Measurements from ENCODE around the gene MAGI2.
A peak's percentile ranks its signal among the peaks of the same experiment; 100 is the strongest.

Gene MAGI2

DNA sequence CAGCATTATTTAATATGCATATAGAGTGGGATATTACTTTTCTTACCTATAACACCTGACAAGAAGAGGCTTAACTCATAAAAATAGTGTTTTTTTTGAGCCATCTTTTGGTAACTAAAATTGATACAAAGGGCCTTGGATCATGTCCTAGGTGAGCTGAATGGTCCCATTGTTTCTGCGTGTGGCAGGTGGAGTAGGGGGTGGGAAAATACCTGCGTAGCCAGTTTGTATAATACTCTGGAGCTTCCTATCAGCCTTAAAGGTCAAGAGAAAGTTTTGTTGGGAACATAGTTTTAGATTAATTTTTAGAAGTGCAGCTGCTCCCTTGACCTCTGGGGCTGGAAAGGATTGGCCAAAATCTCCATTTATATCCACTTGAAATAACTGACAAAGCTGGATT lies 1410.3 kb downstream of the MAGI2 start:
- no peak for DNase-seq

DNA sequence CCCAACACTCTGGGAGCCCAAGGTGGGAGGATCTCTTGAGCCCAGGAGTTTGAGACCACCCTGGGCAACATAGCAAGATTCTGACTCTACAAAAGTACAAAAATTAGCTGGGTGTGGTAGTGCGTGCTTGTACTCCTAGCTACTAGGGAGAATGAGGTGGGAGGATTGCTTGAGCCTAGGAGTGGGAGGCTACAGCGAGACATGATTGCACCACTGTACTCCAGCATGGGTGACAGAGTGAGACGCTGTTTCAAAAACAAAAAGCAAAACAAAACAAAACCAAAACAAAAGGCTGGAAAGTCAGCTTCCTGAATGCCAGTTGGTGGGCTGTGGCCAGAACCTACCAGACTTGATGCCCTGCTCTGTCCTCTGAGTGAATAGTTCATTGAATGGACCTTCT lies 1412.0 kb downstream of the MAGI2 start:
- DNase-seq, result no peak

DNA sequence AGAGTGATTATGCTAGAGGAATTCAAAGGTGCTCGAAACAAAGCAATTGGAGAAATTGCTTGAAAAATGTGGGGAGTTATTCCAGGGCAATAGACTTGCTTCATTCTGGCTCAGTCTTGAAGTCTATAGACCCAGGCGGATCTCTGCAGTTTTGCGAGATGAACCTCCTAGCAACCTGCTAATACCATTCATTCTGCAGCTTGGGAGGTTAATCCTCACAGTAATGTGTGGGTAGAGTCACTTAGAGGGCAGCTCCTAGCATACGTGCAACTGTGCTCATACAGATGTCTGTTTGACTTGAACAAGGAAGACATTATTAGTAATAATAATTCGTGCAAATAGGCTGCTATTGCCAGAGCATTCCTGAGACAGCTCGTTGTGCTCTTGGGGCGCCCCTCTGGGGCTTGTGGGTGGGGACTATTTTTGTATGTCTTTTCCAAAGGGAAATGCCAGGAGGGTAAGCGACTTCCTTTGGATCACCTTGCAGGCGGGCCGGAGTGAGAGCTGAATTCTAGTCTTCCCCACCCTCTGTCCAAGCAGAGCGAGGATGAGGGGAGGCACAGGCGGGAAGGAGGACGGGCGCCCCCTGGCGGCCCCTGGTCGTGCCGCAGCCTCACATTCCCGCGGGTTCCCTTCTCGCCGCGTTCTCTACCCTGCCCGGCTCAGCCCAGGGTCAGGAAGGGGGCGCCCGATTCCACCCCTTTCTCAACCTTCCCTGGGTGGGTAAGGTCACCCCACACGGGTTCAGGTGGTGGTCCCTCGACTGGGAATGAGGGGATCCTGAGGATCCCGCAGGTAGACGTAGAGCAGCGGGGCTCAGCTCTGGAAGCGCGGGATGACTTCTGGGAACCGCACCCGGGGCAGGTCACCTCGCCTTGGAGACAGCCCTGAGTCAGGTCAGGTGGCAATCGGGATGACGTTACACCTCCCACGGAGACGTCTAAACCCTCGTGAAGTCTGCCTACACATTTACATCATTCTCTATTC lies 1413.4 kb downstream of the MAGI2 start:
- DNase-seq, result no peak

DNA sequence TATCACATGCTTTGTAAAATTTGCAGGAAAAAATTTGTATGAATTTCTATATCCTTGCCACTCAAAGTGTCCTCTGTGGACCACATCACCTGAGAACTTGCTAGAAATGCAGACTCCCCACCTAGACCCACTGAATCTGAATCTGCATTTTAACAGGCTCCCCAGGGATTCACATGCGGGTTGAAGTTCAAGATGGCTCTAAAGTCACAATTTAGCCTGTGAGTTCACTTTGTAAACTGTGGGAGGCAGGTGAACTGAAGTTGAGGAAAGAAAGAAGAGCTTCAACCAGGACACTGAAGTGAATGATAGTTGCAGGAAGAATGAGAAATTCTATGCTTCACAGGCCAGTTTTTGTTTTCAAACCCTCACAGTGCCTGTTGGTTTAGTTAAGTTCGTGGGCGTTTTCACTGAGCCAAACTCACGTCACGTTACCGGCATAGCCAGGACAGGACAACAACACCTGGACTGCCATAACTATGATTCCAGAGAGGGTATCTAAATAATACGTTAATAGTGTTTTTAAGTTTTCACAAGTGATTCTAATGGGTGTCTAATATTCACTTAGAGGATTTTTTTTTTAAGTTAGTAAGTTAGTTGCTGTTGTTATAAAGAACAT lies 1414.9 kb downstream of the MAGI2 start:
- no peak for DNase-seq

DNA sequence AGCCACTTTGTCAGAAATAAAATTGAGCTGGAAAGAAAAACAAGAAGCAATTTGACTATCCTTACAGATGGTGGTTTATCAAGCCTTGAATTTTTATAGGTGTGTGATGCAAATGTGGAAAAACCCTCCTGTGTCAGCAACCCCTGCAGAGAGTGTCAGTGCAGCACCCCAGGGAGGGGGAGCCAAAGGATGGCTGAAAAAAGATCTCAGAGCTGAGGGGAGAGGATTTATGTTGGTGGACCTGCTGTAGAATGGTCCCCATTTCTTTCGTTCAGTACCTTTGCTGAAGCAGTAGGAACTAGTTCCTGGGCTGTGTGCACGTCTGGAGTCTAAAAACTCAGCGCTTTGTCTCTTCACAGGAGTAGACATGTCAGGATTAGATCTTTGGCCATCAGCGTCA lies 1415.9 kb downstream of the MAGI2 start:
- DNase-seq, result peak; percentile 47

DNA sequence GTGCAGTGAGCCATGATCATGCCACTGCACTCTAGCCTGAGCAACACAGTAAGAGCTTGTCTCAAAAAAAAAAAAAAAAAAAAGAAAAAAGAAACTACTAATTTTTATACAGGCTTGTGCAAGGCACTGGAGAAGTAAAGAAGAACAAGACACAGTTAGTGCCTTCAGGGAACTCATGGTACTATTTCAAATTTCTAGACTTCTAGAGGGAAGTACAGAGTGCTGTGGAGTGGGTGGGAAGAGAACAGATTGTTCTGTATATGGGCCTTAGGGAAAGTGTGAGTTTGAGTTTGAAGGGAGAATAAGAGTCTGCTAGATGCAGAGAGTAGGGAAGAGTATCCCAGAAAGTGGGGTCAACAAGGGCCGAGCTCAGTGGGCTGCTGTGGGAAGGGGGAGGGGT lies 1420.1 kb downstream of the MAGI2 start:
- DNase-seq, result no peak

DNA sequence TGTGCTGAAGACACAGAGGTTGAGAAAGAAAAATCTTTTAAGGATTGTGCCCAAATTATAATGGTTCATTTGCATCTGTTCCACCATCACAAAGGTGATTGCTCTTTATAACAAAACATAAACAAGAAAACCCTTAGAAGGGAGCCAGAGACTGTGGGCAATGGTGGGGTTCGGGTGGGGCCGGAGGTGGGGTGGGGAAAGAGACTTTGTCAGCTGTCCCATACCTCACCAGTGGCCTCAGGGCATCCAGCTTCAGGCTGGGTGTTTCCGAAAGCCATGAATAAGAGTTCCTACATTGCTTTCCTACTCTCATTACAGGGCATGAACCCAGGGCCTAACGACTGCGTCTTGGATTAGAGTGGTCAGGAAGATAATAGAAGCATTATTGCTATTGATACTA lies 1427.0 kb downstream of the MAGI2 start:
- DNase-seq, result no peak

DNA sequence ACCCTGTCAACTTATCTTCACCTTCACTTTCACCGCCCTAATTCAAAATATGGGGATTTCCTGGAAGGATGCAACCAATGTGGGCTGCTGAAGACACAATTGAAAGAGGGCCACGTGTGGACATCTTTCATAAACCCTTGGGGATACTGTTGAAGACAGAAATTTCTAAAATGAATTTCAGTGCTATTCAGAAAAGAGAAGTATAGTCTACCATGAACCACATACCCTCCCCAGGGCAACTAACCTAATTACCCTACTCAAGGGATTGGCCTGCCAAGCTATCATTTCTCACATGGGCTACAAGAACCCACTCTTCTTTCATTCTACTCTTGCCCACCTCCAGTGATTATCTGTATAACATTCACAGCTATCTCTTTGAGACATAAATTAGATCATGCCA lies 1428.9 kb downstream of the MAGI2 start:
- DNase-seq, result no peak

DNA sequence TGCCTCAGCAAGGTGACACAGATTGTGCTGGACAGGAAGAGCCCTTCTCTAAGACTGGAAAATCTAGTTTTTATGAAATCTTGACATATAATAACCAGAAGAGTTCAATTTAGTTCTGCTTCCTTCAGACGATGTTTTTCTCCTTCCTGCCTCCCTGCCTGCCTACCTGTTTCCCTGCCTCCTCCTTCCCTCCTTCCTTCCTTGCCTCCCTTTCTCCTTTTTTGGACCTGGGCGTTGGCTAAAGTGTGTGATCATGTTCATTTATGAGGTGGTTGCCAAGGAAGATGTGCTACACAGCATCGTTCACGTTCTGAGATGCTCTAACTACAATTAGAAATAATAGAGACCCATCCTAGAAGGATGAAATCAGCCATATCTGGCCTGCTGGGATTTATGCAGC lies 1430.3 kb downstream of the MAGI2 start:
- no peak for DNase-seq

DNA sequence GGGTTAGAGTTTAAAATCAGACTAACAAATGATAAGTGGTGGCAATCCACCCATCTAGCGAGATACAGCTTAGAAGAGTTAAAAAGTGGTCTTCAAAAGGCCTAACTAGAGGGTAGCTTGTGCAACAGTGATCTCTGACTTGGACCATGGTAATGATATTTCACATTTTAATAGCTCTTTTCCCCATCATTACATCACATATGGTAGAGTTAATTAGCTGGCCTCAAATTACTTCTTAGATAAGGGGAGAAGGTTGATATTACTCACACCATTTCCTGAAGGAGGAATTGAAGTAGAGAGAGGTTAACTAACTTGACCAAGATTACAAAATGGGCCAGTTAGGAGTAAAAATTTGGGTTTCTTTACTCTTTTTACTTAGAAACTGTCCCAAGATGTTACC lies 1431.3 kb downstream of the MAGI2 start:
- DNase-seq, result no peak

DNA sequence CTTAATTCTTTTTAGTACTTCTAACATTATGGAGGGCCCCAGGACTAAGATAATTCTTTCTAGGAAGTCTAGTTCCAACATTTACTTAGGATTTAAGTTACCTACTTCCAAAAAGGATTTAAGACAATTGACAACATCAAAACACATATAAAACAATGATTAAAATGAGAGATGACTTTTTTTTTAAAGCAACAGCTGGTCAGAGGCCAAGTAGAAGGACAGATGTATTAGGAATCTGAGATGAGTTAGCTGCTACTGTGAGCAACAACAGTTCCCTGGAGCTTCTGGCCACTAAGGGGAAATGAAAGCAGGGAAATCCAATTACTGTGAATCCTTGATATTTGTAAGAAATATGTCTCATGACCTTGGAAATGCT lies 1432.6 kb downstream of the MAGI2 start:
- peak; percentile 92 for DNase-seq

DNA sequence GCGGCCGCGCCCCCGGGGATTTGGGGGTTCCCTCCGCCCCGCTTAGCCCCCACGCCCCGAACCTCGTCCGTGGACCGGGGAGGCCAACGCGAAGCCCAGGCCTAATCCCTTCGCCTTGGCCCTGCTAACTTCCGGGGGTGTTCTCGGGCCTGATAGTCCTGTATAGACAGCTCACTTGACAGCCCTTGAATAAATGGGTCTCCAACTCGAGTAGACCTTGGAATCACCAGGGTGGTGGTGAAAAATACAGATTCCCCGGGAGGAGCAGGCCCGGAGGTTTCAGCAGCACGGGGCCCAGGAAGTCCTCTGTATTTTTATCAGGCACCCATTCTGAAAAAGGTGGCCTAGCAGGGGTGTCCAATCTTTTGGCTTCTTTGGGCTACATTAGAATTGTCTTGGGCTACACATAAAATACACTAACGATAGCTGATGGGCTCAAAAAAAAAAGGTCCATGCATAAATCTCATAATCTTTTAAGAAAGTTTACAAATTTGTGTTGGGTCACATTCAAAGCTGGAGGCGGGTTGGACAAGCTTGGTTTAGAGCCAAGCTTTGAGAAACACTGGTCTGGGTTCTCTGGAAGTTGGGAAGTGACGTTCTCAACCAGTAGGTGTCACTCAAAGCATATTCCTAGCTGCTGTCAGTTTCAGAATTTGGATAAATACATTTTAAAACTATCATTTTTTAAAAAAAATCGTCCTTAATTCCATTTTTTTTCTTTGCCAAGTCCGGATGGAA lies 1433.2 kb downstream of the MAGI2 start:
- DNase-seq, result peak; percentile 92

DNA sequence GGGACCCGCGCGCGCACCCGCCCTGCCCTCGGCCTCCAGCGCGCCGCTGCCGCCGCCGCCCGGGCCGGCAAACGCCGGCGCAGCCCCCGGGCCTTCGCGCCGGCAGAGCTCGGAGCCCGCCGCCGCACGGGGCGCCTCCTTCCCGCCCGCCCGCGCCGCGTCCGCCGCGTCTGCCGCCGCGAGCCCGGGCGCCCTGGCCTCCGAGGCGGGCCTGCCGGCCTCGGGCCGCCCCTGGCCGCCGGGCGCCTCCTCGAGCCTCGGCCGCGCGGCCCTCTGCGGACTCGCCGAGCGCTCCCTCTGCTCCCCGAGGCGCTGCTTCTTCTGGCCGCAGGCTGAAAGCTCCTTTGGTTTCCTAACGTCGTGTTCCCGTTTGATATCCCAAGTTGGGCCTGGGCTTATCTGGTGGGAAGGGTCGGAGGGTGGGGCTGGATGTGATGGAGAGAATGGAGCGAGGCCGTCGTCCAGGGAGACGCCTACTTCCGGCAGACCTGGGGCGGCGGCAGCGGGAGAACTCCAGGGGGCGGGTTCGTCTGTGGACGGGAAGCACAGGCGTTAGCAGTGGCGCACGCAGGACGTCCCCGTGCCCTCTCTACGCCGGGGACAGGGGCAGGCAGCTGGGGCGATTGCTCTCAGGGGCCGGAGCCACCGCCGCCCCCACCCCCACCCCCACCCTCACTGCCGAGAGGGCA lies 1433.9 kb downstream of the MAGI2 start:
- peak; percentile 92 for DNase-seq

DNA sequence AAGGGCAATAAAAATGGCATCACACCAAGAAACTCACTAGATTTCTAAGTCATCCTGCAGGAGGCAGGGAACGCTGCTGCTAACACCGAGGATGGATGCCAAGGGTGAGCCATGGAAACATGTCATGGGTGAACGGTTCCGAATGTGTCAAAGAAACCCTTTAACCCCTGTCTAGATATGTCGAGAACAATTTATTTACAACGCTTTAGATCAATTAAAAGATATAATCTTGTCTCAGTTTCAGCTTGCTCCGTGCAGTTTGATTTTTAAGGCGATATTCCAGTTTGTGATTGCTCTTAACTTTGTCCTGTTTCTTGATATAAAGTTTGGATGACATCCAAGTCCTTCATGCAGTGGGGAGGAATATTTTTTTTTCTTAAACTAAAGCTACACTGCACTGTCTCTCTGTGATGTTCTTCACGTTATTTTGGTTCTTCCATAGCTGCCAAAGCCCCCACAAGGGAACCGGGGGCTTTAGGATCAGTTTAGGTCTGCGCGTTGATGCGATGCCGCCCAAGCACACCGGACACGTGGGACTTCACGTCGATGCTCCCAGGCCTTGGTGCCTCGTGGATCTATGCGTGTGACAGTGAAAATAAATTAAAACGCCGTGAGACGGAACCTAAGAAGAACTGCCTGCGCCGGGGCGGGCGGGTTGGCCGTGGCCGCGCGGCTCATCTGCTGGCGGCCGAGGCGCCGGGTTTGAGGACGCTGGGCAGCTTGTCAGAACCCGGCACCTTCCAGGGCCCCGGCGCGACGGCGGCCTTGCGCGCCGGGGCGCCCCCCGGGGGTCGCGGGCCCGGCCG lies 1434.6 kb downstream of the MAGI2 start:
- peak; percentile 68 for DNase-seq

DNA sequence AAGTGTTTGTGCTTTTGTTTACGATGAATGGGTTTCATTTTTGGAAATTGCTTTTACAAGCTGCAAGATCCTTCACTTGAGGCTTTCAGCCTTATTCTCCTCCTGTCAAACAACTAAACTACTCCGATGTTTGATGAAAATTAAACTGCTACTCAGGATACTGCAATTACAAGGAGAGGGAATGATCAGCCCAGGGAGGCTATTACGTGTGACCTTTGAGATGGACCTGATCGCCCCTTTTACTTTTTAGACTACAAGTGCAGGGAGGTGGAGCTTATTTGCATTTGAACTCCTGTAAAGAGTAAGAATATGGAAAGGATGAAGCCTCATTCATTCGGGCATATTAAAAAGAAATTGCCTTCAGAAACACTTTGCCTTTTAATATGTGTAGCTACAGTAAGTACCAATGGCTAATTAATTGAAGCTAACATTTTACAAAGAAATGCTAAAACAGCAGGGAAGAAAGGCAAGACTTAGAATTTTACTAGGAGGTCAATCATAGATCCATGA lies 1435.8 kb downstream of the MAGI2 start:
- no peak for DNase-seq

DNA sequence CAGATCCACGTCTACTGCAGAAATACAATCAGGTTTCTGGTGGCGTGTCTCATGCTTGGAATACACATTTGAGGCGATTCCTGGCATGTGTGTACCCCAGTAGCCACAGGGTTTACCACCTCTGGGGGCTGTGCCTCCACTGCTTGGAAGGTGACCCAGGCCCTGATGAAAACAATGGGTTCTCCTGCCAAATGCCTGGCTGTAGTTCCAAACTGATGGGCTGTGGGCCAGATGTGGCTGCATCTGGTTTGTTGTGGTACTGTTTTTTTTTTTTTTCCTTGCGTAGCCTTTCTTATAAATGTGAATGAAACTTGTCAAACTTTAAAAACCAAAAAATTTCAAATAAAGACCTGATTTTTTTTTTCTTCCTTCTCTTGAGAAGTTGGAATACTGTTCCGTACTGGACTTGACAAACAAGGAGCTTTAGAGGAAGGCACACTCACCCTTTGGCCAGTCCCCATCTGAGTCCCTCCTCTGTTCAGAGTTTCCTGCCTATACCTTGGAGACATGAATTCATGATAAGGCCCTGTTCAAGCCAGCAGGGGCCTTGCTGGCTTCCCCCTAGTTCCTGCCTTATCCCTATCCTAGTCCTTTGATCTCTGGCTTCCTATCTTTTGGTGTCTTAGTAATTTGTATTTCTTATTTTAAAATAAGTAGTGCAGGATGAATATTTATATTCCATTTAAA lies 1437.8 kb downstream of the MAGI2 start:
- no peak for DNase-seq

DNA sequence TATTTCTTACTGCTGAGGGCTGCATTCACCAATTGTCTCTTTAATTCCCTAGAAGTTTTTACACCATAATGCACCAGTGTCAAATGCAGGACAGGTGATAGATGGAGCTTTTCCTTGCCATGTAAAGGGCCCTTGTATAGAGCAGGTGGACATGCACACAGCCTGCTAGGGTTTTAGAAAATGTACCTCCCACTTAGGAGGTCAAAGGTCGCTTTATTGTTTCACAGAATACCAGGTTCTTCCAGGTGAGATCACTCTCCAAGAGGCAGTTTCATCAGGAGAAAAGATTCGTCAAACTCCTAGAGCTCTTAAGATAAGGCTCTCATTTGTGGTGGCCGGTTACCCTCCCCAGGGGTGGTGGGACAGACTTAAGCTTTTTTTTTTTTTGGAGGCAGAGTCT lies 1439.1 kb downstream of the MAGI2 start:
- no peak for DNase-seq

DNA sequence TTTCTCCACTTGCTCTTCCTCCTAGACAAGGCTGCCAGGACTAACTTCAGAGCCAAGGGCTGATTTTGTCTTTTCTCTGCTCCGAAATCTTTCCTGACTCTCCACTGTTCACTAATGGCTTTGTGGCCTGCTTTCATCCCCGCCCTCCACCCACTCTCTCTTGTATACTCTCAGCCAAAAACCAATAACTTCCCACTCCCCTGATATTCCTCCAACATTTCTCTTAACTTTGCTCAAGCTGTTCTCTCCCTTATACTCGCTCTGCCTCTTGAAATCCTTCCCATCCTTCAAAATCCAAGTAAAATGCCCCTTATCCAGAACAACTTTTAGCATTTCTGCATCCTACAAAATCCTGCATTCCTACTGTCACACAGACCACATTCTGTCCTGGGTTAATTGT lies 1440.1 kb downstream of the MAGI2 start:
- DNase-seq, result no peak

DNA sequence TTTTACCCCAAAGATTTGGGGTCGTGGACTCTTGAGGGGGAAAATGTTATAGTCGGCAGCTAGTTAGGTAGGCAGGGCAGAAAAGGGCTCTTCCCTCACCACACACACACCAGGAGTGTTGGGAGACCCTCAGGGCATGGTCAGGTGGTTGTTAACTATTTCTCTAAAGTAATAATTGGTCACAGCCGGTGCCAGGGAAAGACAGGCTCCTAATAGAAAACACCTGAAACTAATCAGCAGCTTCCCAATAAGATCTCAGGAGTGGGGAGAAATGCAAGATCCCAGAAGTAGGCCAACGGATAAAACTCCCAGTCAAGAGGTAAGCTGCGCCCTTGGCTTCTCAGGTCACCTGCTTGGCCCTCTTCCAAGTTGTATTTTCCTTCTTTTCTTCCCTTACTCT lies 1441.8 kb downstream of the MAGI2 start:
- no peak for DNase-seq

DNA sequence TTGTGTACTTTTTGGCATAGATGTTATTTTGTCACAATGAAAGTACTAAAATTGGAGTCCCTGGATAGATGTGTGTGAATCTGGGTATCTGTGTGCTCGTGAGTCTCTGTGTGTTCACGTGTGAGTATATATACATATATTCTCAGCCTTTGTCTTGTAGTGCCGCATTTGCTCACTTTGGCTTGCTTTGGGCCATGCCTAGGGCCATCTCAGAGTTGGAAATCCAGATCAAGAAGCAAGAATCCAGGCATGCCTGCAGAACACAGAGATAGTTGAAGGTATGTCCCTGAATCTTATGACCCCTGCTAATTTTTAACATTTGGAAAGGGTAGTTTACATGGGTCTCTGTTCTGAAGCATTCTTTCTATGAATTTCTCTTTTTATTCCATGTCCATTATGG lies 1446.2 kb downstream of the MAGI2 start:
- DNase-seq, result no peak

DNA sequence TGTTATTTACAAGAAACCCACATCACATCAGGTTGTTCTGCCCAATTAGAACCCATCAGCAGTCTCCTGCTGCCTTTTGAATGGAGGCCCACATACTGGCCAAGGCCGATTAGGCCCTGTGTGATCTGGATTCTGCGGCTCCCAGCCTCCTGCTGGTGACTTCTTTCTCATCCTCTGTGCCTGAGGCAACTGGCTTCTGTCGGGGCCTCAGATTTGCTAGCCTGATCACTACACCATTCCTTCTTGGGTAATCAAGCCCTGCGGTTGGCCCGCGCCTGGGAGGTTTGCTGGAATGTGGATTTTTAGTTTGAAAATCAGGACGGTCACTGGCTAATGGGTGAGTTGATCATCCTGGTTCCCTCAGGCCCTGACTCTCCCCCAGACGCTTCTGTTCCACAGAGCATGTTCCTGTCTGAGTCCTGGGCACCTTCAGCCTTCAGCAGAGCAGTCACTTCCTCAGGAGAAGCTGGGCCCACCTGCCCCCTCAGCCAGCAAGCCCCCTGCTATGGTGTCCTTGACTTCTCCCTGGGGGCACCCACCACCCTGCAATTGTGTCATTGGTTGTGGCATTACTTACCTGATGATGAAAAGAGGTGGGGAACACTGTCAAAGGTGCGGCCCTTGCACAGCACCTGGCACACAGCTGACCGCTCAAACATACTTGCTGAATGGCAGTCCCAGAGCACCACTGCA lies 1447.3 kb downstream of the MAGI2 start:
- DNase-seq, result no peak

Measured in NCI-H2171 treated with DMSO at 0.1 percent for 48 hours (cell line).